ENCODE results near the gene H3-3A.

The H3-3A gene

GRCh38 chr1:226069811-226070489, 7.4 kb downstream of the H3-3A start:
- no peaks in the 10 kb centered on the region for H3K27me3 ChIP-seq (ENCODE audit: control insufficient read depth, insufficient read depth, low read length)
- peaks cover 87% of the 10 kb centered on the region for H3K36me3 ChIP-seq (ENCODE audit: control insufficient read depth, insufficient read depth, low read length)
- no peak overlapping the region for H3K4me3 ChIP-seq (ENCODE audit: low read depth, low read length)
- H3K9ac ChIP-seq (ENCODE audit: low read depth, low read length): no peak overlapping the region
- H3K27ac ChIP-seq (ENCODE audit: low read depth, low read length): no peak overlapping the region
- H3K4me1 ChIP-seq (ENCODE audit: control insufficient read depth, insufficient read depth, low read length): peaks cover 23% of the 10 kb centered on the region
- no peaks in the 10 kb centered on the region for H3K9me3 ChIP-seq (ENCODE audit: control insufficient read depth, insufficient read depth, low read length)

GRCh38 chr1:226072347-226072746, 9.8 kb downstream of the H3-3A start:
- Histone ChIP-seq H3K4me1 (ENCODE audit: control insufficient read depth, insufficient read depth, low read length) (no peaks in the 10 kb centered on the region), H3K27me3 (ENCODE audit: control insufficient read depth, insufficient read depth, low read length) (no peaks in the 10 kb centered on the region), H3K4me3 (ENCODE audit: low read depth, low read length) (no peak overlapping the region), H3K27ac (ENCODE audit: low read depth, low read length) (no peak overlapping the region), H3K9ac (ENCODE audit: low read depth, low read length) (no peak overlapping the region), H3K36me3 (ENCODE audit: control insufficient read depth, insufficient read depth, low read length) (peaks cover 63% of the 10 kb centered on the region), H3K9me3 (ENCODE audit: control insufficient read depth, insufficient read depth, low read length) (no peaks in the 10 kb centered on the region)

GRCh38 chr1:226073184-226073950, 10.9 kb downstream of the H3-3A start:
- H3K9me3 ChIP-seq (ENCODE audit: control insufficient read depth, insufficient read depth, low read length): no peaks in the 10 kb centered on the region
- H3K4me1 ChIP-seq (ENCODE audit: control insufficient read depth, insufficient read depth, low read length): no peaks in the 10 kb centered on the region
- H3K27me3 ChIP-seq (ENCODE audit: control insufficient read depth, insufficient read depth, low read length): no peaks in the 10 kb centered on the region
- no peak overlapping the region for H3K4me3 ChIP-seq (ENCODE audit: low read depth, low read length)
- no peak overlapping the region for H3K9ac ChIP-seq (ENCODE audit: low read depth, low read length)
- peak overlapping the region; percentile 23 for H3K27ac ChIP-seq (ENCODE audit: low read depth, low read length)
- peaks cover 53% of the 10 kb centered on the region for H3K36me3 ChIP-seq (ENCODE audit: control insufficient read depth, insufficient read depth, low read length)

- Histone ChIP-seq H3K4me3 (ENCODE audit: low read depth, low read length) (no peak overlapping the region), H3K9ac (ENCODE audit: low read depth, low read length) (no peak overlapping the region), H3K27ac (ENCODE audit: low read depth, low read length) (no peak overlapping the region), H3K4me1 (ENCODE audit: control insufficient read depth, insufficient read depth, low read length) (no peaks in the 10 kb centered on the region), H3K27me3 (ENCODE audit: control insufficient read depth, insufficient read depth, low read length) (no peaks in the 10 kb centered on the region), H3K9me3 (ENCODE audit: control insufficient read depth, insufficient read depth, low read length) (no peaks in the 10 kb centered on the region), H3K36me3 (ENCODE audit: control insufficient read depth, insufficient read depth, low read length) (peaks cover 46% of the 10 kb centered on the region)
Observed at GRCh38 chr1:226074046-226074445, 11.5 kb downstream of the H3-3A start.

- no peaks in the 10 kb centered on the region for H3K4me1 ChIP-seq (ENCODE audit: control insufficient read depth, insufficient read depth, low read length)
- no peaks in the 10 kb centered on the region for H3K9me3 ChIP-seq (ENCODE audit: control insufficient read depth, insufficient read depth, low read length)
- H3K4me3 ChIP-seq (ENCODE audit: low read depth, low read length): no peak overlapping the region
Observed at GRCh38 chr1:226076378-226076777, 13.9 kb downstream of the H3-3A start.

GRCh38 chr1:226078374-226078773, 15.9 kb downstream of the H3-3A start:
- Histone ChIP-seq H3K9ac (ENCODE audit: low read depth, low read length) (no peak overlapping the region), H3K27me3 (ENCODE audit: control insufficient read depth, insufficient read depth, low read length) (peaks cover 9% of the 10 kb centered on the region), H3K9me3 (ENCODE audit: control insufficient read depth, insufficient read depth, low read length) (no peaks in the 10 kb centered on the region), H3K4me3 (ENCODE audit: low read depth, low read length) (no peak overlapping the region), H3K4me1 (ENCODE audit: control insufficient read depth, insufficient read depth, low read length) (0 out of 2 replicates have a peak, but pooled peaks cover 4% of the 10 kb centered on the region), H3K36me3 (ENCODE audit: control insufficient read depth, insufficient read depth, low read length) (peaks cover 11% of the 10 kb centered on the region), H3K27ac (ENCODE audit: low read depth, low read length) (no peak overlapping the region)

More at GRCh38 chr1:226076378-226076777, 13.9 kb downstream of the H3-3A start:
- Histone ChIP-seq H3K27me3 (ENCODE audit: control insufficient read depth, insufficient read depth, low read length) (no peaks in the 10 kb centered on the region), H3K9ac (ENCODE audit: low read depth, low read length) (no peak overlapping the region), H3K27ac (ENCODE audit: low read depth, low read length) (no peak overlapping the region), H3K36me3 (ENCODE audit: control insufficient read depth, insufficient read depth, low read length) (peaks cover 28% of the 10 kb centered on the region)

GRCh38 chr1:226082587-226082917, 20.0 kb downstream of the H3-3A start:
- H3K9me3 ChIP-seq (ENCODE audit: control insufficient read depth, insufficient read depth, low read length): no peaks in the 10 kb centered on the region
- peak overlapping the region; percentile 78 for H3K4me3 ChIP-seq (ENCODE audit: low read depth, low read length)
- no peak overlapping the region for H3K27ac ChIP-seq (ENCODE audit: low read depth, low read length)
- H3K9ac ChIP-seq (ENCODE audit: low read depth, low read length): no peak overlapping the region
- peaks cover 16% of the 10 kb centered on the region for H3K27me3 ChIP-seq (ENCODE audit: control insufficient read depth, insufficient read depth, low read length)
- H3K36me3 ChIP-seq (ENCODE audit: control insufficient read depth, insufficient read depth, low read length): no peaks in the 10 kb centered on the region
- peaks cover 4% of the 10 kb centered on the region; the same call in 1 of the 2 replicates for H3K4me1 ChIP-seq (ENCODE audit: control insufficient read depth, insufficient read depth, low read length)

- H3K4me1 ChIP-seq (ENCODE audit: control insufficient read depth, insufficient read depth, low read length): peaks cover 4% of the 10 kb centered on the region; the same call in 1 of the 2 replicates
- H3K4me3 ChIP-seq (ENCODE audit: low read depth, low read length): peak overlapping the region; percentile 78
- H3K27me3 ChIP-seq (ENCODE audit: control insufficient read depth, insufficient read depth, low read length): peaks cover 16% of the 10 kb centered on the region
- H3K9me3 ChIP-seq (ENCODE audit: control insufficient read depth, insufficient read depth, low read length): no peaks in the 10 kb centered on the region
- H3K36me3 ChIP-seq (ENCODE audit: control insufficient read depth, insufficient read depth, low read length): no peaks in the 10 kb centered on the region
- H3K27ac ChIP-seq (ENCODE audit: low read depth, low read length): no peak overlapping the region
- no peak overlapping the region for H3K9ac ChIP-seq (ENCODE audit: low read depth, low read length)
Observed at GRCh38 chr1:226082959-226083301, 20.4 kb downstream of the H3-3A start.

- peak overlapping the region; percentile 78 for H3K4me3 ChIP-seq (ENCODE audit: low read depth, low read length)
- H3K4me1 ChIP-seq (ENCODE audit: control insufficient read depth, insufficient read depth, low read length): peaks cover 4% of the 10 kb centered on the region; the same call in 1 of the 2 replicates
- H3K36me3 ChIP-seq (ENCODE audit: control insufficient read depth, insufficient read depth, low read length): no peaks in the 10 kb centered on the region
- no peaks in the 10 kb centered on the region for H3K9me3 ChIP-seq (ENCODE audit: control insufficient read depth, insufficient read depth, low read length)
- no peak overlapping the region for H3K27ac ChIP-seq (ENCODE audit: low read depth, low read length)
- peaks cover 16% of the 10 kb centered on the region for H3K27me3 ChIP-seq (ENCODE audit: control insufficient read depth, insufficient read depth, low read length)
- H3K9ac ChIP-seq (ENCODE audit: low read depth, low read length): peak overlapping the region; percentile 14; the same call in 1 of the 2 replicates
Observed at GRCh38 chr1:226083302-226084101, 21.0 kb downstream of the H3-3A start.

GRCh38 chr1:226085675-226086285, 23.3 kb downstream of the H3-3A start:
- no peak overlapping the region for H3K4me3 ChIP-seq (ENCODE audit: low read depth, low read length)
- H3K9ac ChIP-seq (ENCODE audit: low read depth, low read length): no peak overlapping the region
- H3K9me3 ChIP-seq (ENCODE audit: control insufficient read depth, insufficient read depth, low read length): no peaks in the 10 kb centered on the region
- peaks cover 16% of the 10 kb centered on the region for H3K27me3 ChIP-seq (ENCODE audit: control insufficient read depth, insufficient read depth, low read length)
- peaks cover 4% of the 10 kb centered on the region; the same call in 1 of the 2 replicates for H3K4me1 ChIP-seq (ENCODE audit: control insufficient read depth, insufficient read depth, low read length)
- no peak overlapping the region for H3K27ac ChIP-seq (ENCODE audit: low read depth, low read length)
- no peaks in the 10 kb centered on the region for H3K36me3 ChIP-seq (ENCODE audit: control insufficient read depth, insufficient read depth, low read length)

Measured in HUES48 (cell line).